ENCODE data around the gene WDPCP.
"Not testable (repeated sequence)": the region's sequence is repeated elsewhere in the genome, so short reads cannot be mapped to it uniquely, and the experiment has no call there.

WDPCP gene

GRCh38 chr2:63378589-63378988, 209.7 kb downstream of the WDPCP start:
- TF ChIP-seq CTCF (IDR thresholded peaks at IDR 0.05; ENCODE audit: control insufficient read depth, insufficient read depth, low read depth, low read length, missing control alignments), result no peak
- DNase-seq (ENCODE audit: low read depth), result no peak
- no peak overlapping the region for H3K4me3 ChIP-seq (ENCODE audit: control insufficient read depth, low read depth, low read length)

- TF ChIP-seq CTCF (IDR thresholded peaks at IDR 0.05; ENCODE audit: control insufficient read depth, insufficient read depth, low read depth, low read length, missing control alignments), result no peak
- no peak for DNase-seq (ENCODE audit: low read depth)
- no peak overlapping the region for H3K4me3 ChIP-seq (ENCODE audit: control insufficient read depth, low read depth, low read length)
Measured at GRCh38 chr2:63374341-63374740, 213.9 kb downstream of the WDPCP start.

GRCh38 chr2:63372549-63372948, 215.7 kb downstream of the WDPCP start:
- DNase-seq (ENCODE audit: low read depth), result no peak
- no peak overlapping the region for H3K4me3 ChIP-seq (ENCODE audit: control insufficient read depth, low read depth, low read length)
- TF ChIP-seq CTCF (IDR thresholded peaks at IDR 0.05; ENCODE audit: control insufficient read depth, insufficient read depth, low read depth, low read length, missing control alignments), result no peak

GRCh38 chr2:63369146-63369545, 219.1 kb downstream of the WDPCP start:
- TF ChIP-seq CTCF (IDR thresholded peaks at IDR 0.05; ENCODE audit: control insufficient read depth, insufficient read depth, low read depth, low read length, missing control alignments), result no peak
- H3K4me3 ChIP-seq (ENCODE audit: control insufficient read depth, low read depth, low read length), result no peak overlapping the region
- DNase-seq (ENCODE audit: low read depth), result no peak

GRCh38 chr2:63364866-63365265, 223.4 kb downstream of the WDPCP start:
- no peak for TF ChIP-seq CTCF (IDR thresholded peaks at IDR 0.05; ENCODE audit: control insufficient read depth, insufficient read depth, low read depth, low read length, missing control alignments)
- DNase-seq (ENCODE audit: low read depth), result no peak
- H3K4me3 ChIP-seq (ENCODE audit: control insufficient read depth, low read depth, low read length), result no peak overlapping the region

- H3K4me3 ChIP-seq (ENCODE audit: control insufficient read depth, low read depth, low read length); DNase-seq (ENCODE audit: low read depth): not testable (repeated sequence)
Measured at GRCh38 chr2:63357722-63358121, 230.6 kb downstream of the WDPCP start.

- DNase-seq (ENCODE audit: low read depth), result no peak
- H3K4me3 ChIP-seq (ENCODE audit: control insufficient read depth, low read depth, low read length), result no peak overlapping the region
- TF ChIP-seq CTCF (IDR thresholded peaks at IDR 0.05; ENCODE audit: control insufficient read depth, insufficient read depth, low read depth, low read length, missing control alignments), result no peak
Measured at GRCh38 chr2:63347361-63347760, 240.9 kb downstream of the WDPCP start.
